SK-N-SH (cell line): ENCODE data around the gene ZNF430. TPM values are rescaled to one million over a fixed set of nuclear protein-coding genes. Genes with fewer than 3 reads are reported as not detected.

Source experiments
- CTCF ChIA-PET: fragments of 300-600, 350-600 bp; formaldehyde crosslinking; extraction: SDS; loops from one replicate; lab custom pipeline; 2021; lab: Yijun Ruan, JAX
- POLR2A ChIA-PET: fragments of 350-600 bp; sonication (Branson Sonifier 250); formaldehyde crosslinking; extraction: SDS; loops from one replicate; lab custom pipeline; 2020; ENCODE audit warnings: antibody characterized with exemption, inconsistent platforms; lab: Yijun Ruan, JAX
- DNase-seq: peaks from one replicate; pipeline ENCODE4 v3.0.0; 2012
- H2AFZ ChIP-seq: fragments of 200-600 bp; sonication (generic); 2 replicates; pipeline ENCODE4 v1.8.1; 2016; ENCODE audit warnings: antibody characterized with exemption, mild to moderate bottlenecking, low read depth
- H3F3A ChIP-seq: fragments of 200-600 bp; sonication (generic); replicated peaks from 2 replicates; pipeline ENCODE3; 2016; ENCODE audit warnings: antibody characterized with exemption, mild to moderate bottlenecking; ENCODE audit not compliant: insufficient read depth
- H3K27ac ChIP-seq, 2 experiments: fragments of 200-500 bp in 1 of 2; fragments of 200-600 bp in 1 of 2; sonication (Bioruptor generic) in 1 of 2; sonication (generic), shearing (Covaris generic) in 1 of 2; 2 replicates each; pipeline versions ENCODE4 v1.5.1 to v1.6.1; 2014 to 2016; ENCODE audit warnings: low read depth in 2 of 2, inconsistent platforms in 1 of 2, low read length in 1 of 2, mild to moderate bottlenecking in 1 of 2, mixed read lengths in 1 of 2
- H3K27me3 ChIP-seq: fragments of 200-600 bp; sonication (generic), shearing (Covaris generic); 2 replicates; pipeline ENCODE4 v1.6.1; 2016; ENCODE audit warnings: mixed run types; ENCODE audit not compliant: insufficient read depth
- H3K36me3 ChIP-seq, 2 experiments: fragments of 200-500 bp in 1 of 2; fragments of 200-600 bp in 1 of 2; sonication (Bioruptor generic) in 1 of 2; sonication (generic) in 1 of 2; replicated peaks in 1 of 2; 2 replicates each; pipeline versions ENCODE3 to v1.5.1; 2014 to 2016; ENCODE audit warnings: low read length in 1 of 2, mild to moderate bottlenecking in 1 of 2; ENCODE audit not compliant: insufficient read depth in 2 of 2, control insufficient read depth in 1 of 2
- H3K4me1 ChIP-seq, 2 experiments: fragments of 200-500 bp in 1 of 2; fragments of 200-600 bp in 1 of 2; sonication (Bioruptor generic) in 1 of 2; sonication (generic), shearing (Covaris generic) in 1 of 2; 2 replicates each; pipeline versions ENCODE4 v1.5.1 to v1.6.1; 2014 to 2016; ENCODE audit warnings: low read depth in 1 of 2, low read length in 1 of 2, mixed run types in 1 of 2; ENCODE audit not compliant: insufficient read depth in 2 of 2, control insufficient read depth in 1 of 2
- H3K4me2 ChIP-seq: fragments of 200-600 bp; sonication (generic), shearing (Covaris generic); 2 replicates; pipeline ENCODE4 v1.6.1; 2017; ENCODE audit warnings: mixed run types
- H3K4me3 ChIP-seq, 2 experiments: fragments of 200-500 bp in 1 of 2; fragments of 200-600 bp in 1 of 2; sonication (Bioruptor generic) in 1 of 2; sonication (generic), shearing (Covaris generic) in 1 of 2; 2 replicates each; pipeline versions ENCODE4 v1.5.1 to v1.8.1; 2014 to 2016; ENCODE audit warnings: low read depth in 2 of 2, inconsistent platforms in 1 of 2, low read length in 1 of 2, mild to moderate bottlenecking in 1 of 2, mixed read lengths in 1 of 2, moderate library complexity in 1 of 2
- H3K79me2 ChIP-seq: fragments of 200-600 bp; sonication (generic); 2 replicates; pipeline ENCODE4 v1.8.1; 2017; ENCODE audit warnings: mild to moderate bottlenecking; ENCODE audit not compliant: insufficient read depth
- H3K9ac ChIP-seq: fragments of 200-600 bp; sonication (generic); 2 replicates; pipeline ENCODE4 v1.6.1; 2017; ENCODE audit warnings: mixed run types
- H3K9me2 ChIP-seq: fragments of 200-600 bp; sonication (generic); 2 replicates; pipeline ENCODE4 v1.6.1; 2017; ENCODE audit warnings: mixed run types
- H3K9me3 ChIP-seq: fragments of 200-600 bp; sonication (generic); 2 replicates; pipeline ENCODE4 v1.6.1; 2017; ENCODE audit warnings: mixed run types, mild to moderate bottlenecking, moderate library complexity
- H4K20me1 ChIP-seq: fragments of 200-600 bp; sonication (generic); 2 replicates; pipeline ENCODE4 v1.6.1; 2017; ENCODE audit warnings: mild to moderate bottlenecking, mixed run types; ENCODE audit not compliant: insufficient read depth
- EP300 ChIP-seq, 2 experiments: IDR thresholded peaks; 2 replicates each; pipeline versions ENCODE4 v1.4.0 to v1.6.1; 2012; ENCODE audit warnings: borderline replicate concordance in 1 of 2, low read depth in 1 of 2, low read length in 1 of 2
- FOXJ3 ChIP-seq: sonication (generic); formaldehyde crosslinking; IDR thresholded peaks from 2 replicates; pipeline ENCODE4 v1.5.1; 2020; ENCODE audit warnings: mild to moderate bottlenecking, missing genetic modification reagents
- JUND ChIP-seq: IDR thresholded peaks from 2 replicates; pipeline ENCODE4 v1.4.0; 2012
- MEF2A ChIP-seq: IDR thresholded peaks from 2 replicates; pipeline ENCODE4 v1.4.0; 2012; ENCODE audit warnings: low read depth, borderline replicate concordance
- NFIC ChIP-seq: IDR thresholded peaks from 2 replicates; pipeline ENCODE4 v1.4.0; 2012; ENCODE audit warnings: borderline replicate concordance
- NRF1 ChIP-seq: IDR thresholded peaks from 2 replicates; pipeline ENCODE4 v1.6.1; 2012; ENCODE audit warnings: low read depth, mild to moderate bottlenecking, low read length
- POLR2AphosphoS5 ChIP-seq: IDR thresholded peaks from 2 replicates; pipeline ENCODE4 v1.6.1; 2012; ENCODE audit warnings: low read depth, low read length
- RAD21 ChIP-seq: IDR thresholded peaks from 2 replicates; pipeline ENCODE4 v1.6.1; 2012; ENCODE audit warnings: mild to moderate bottlenecking, low read length
- RFX5 ChIP-seq: IDR thresholded peaks from 2 replicates; pipeline ENCODE4 v1.6.1; 2012; ENCODE audit warnings: mild to moderate bottlenecking, improper control_type of control experiment, low read length
- SIN3A ChIP-seq: IDR thresholded peaks from 2 replicates; pipeline ENCODE4 v1.6.1; 2012; ENCODE audit warnings: low read depth, mild to moderate bottlenecking, low read length, moderate library complexity, borderline replicate concordance
- WGBS: methylation state at CpG from one replicate; pipeline ENCODE4 v1.1.6; 2017; ENCODE audit warnings: low lambda C conversion rate; 5-methylcytosine and 5-hydroxymethylcytosine counted together
- polyA plus RNA-seq, 3 experiments: library from polyadenylated mRNA; depleted of rRNA; stranded (reverse); fragments of >200 nt; gene quantifications; 2 replicates each; pipeline ENCODE4 v1.2.3, GENCODE V29; 2012
- TF ChIP-seq, protein P1 (sequence below): fragments of 200-600 bp; sonication (generic); IDR thresholded peaks from 2 replicates; pipeline ENCODE4 v1.6.1; 2017; ENCODE audit warnings: antibody characterized with exemption, mild to moderate bottlenecking, moderate library complexity
- TF ChIP-seq, protein P2 (sequence below): IDR thresholded peaks from 2 replicates; pipeline ENCODE4 v1.4.0; 2012; ENCODE audit warnings: low read depth
- TF ChIP-seq, protein P3 (sequence below): IDR thresholded peaks from 2 replicates; pipeline ENCODE4 v1.4.0; 2012; ENCODE audit warnings: low read depth, borderline replicate concordance
- TF ChIP-seq, protein P4 (sequence below): IDR thresholded peaks from 2 replicates; pipeline ENCODE4 v1.6.1; 2012; ENCODE audit warnings: mild to moderate bottlenecking, low read depth, low read length, moderate library complexity
- TF ChIP-seq, protein P5 (sequence below): IDR thresholded peaks from 2 replicates; pipeline ENCODE4; 2012

ZNF430 gene
- polyA plus RNA-seq, 1 of the 3 experiments (the other 2 are of a cell fraction), result 4.2 TPM

DNA sequence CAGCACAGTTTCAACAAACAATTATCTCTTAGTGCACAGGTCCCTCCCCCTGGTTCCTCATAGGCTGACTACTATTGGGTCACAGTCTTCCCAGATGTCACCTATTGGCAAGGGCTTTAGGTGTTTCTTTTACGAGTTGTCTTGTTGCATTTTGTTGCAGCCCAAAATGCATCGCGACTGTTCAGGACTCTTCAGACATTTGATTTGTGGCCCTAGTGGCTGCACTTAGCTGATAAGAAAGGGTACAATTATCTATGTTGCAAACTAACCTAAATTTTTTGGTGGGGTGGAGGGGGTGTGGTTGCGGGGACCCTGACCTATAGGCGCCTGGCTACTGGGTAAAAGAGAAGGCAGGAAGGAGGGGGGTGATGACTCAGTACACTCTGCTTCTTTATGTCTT lies 32.4 kb downstream of the ZNF430 start:
- TF ChIP-seq, protein P1, sequence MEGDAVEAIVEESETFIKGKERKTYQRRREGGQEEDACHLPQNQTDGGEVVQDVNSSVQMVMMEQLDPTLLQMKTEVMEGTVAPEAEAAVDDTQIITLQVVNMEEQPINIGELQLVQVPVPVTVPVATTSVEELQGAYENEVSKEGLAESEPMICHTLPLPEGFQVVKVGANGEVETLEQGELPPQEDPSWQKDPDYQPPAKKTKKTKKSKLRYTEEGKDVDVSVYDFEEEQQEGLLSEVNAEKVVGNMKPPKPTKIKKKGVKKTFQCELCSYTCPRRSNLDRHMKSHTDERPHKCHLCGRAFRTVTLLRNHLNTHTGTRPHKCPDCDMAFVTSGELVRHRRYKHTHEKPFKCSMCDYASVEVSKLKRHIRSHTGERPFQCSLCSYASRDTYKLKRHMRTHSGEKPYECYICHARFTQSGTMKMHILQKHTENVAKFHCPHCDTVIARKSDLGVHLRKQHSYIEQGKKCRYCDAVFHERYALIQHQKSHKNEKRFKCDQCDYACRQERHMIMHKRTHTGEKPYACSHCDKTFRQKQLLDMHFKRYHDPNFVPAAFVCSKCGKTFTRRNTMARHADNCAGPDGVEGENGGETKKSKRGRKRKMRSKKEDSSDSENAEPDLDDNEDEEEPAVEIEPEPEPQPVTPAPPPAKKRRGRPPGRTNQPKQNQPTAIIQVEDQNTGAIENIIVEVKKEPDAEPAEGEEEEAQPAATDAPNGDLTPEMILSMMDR, result no peak
- TF ChIP-seq JUND (no peak), RFX5 (no peak), EP300 (IDR thresholded peaks at IDR 0.05; ENCODE audit: borderline replicate concordance in 1 of 2, low read depth in 1 of 2, low read length in 1 of 2) (no peak), POLR2AphosphoS5 (no peak), MEF2A (no peak), FOXJ3 (CRISPR knock-in tag) (no peak), NRF1 (no peak), NFIC (no peak), SIN3A (no peak), RAD21 (no peak)
- TF ChIP-seq, protein P2, sequence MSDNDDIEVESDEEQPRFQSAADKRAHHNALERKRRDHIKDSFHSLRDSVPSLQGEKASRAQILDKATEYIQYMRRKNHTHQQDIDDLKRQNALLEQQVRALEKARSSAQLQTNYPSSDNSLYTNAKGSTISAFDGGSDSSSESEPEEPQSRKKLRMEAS, result no peak
- TF ChIP-seq, protein P3, sequence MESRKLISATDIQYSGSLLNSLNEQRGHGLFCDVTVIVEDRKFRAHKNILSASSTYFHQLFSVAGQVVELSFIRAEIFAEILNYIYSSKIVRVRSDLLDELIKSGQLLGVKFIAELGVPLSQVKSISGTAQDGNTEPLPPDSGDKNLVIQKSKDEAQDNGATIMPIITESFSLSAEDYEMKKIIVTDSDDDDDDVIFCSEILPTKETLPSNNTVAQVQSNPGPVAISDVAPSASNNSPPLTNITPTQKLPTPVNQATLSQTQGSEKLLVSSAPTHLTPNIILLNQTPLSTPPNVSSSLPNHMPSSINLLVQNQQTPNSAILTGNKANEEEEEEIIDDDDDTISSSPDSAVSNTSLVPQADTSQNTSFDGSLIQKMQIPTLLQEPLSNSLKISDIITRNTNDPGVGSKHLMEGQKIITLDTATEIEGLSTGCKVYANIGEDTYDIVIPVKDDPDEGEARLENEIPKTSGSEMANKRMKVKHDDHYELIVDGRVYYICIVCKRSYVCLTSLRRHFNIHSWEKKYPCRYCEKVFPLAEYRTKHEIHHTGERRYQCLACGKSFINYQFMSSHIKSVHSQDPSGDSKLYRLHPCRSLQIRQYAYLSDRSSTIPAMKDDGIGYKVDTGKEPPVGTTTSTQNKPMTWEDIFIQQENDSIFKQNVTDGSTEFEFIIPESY, result no peak
- TF ChIP-seq, protein P4, sequence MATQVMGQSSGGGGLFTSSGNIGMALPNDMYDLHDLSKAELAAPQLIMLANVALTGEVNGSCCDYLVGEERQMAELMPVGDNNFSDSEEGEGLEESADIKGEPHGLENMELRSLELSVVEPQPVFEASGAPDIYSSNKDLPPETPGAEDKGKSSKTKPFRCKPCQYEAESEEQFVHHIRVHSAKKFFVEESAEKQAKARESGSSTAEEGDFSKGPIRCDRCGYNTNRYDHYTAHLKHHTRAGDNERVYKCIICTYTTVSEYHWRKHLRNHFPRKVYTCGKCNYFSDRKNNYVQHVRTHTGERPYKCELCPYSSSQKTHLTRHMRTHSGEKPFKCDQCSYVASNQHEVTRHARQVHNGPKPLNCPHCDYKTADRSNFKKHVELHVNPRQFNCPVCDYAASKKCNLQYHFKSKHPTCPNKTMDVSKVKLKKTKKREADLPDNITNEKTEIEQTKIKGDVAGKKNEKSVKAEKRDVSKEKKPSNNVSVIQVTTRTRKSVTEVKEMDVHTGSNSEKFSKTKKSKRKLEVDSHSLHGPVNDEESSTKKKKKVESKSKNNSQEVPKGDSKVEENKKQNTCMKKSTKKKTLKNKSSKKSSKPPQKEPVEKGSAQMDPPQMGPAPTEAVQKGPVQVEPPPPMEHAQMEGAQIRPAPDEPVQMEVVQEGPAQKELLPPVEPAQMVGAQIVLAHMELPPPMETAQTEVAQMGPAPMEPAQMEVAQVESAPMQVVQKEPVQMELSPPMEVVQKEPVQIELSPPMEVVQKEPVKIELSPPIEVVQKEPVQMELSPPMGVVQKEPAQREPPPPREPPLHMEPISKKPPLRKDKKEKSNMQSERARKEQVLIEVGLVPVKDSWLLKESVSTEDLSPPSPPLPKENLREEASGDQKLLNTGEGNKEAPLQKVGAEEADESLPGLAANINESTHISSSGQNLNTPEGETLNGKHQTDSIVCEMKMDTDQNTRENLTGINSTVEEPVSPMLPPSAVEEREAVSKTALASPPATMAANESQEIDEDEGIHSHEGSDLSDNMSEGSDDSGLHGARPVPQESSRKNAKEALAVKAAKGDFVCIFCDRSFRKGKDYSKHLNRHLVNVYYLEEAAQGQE, result no peak
- TF ChIP-seq, protein P5, sequence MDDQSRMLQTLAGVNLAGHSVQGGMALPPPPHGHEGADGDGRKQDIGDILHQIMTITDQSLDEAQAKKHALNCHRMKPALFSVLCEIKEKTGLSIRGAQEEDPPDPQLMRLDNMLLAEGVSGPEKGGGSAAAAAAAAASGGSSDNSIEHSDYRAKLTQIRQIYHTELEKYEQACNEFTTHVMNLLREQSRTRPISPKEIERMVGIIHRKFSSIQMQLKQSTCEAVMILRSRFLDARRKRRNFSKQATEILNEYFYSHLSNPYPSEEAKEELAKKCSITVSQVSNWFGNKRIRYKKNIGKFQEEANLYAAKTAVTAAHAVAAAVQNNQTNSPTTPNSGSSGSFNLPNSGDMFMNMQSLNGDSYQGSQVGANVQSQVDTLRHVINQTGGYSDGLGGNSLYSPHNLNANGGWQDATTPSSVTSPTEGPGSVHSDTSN, result no peak
- ChIA-PET POLR2A (no interaction called here), CTCF (no interaction called here)
- Histone ChIP-seq H3K9ac (no peak overlapping the region), H3K4me2 (no peak overlapping the region), H4K20me1 (no peaks in the 10 kb centered on the region), H3K4me3 (no peak overlapping the region), H3F3A (no peaks in the 10 kb centered on the region), H3K9me2 (peaks cover 5% of the 10 kb centered on the region; the same call in 1 of the 2 replicates), H3K79me2 (no peaks in the 10 kb centered on the region; the same call in 1 of the 2 replicates), H3K9me3 (peaks cover 14% of the 10 kb centered on the region; the same call in 1 of the 2 replicates), H3K36me3 (peaks cover 15 to 73% of the 10 kb centered on the region in 2 experiments), H3K27me3 (no peaks in the 10 kb centered on the region), H3K4me1 (no peaks in the 10 kb centered on the region), H2AFZ (no peak overlapping the region), H3K27ac (no peak overlapping the region)
- no peak for DNase-seq
- WGBS, result 97% methylated on average over 5 of the region's 5 CpGs
